SH-SY5Y (cell line): Measurements from ENCODE around the gene LRRC7.

ENCODE experiments used
- GATA2 ChIP-seq: IDR thresholded peaks from 2 replicates; pipeline ENCODE4 v1.6.1; 2011; ENCODE audit warnings: mild to moderate bottlenecking, low read depth, low read length
- GATA3 ChIP-seq: IDR thresholded peaks from 2 replicates; pipeline ENCODE4 v1.6.1; 2011; ENCODE audit warnings: low read depth, mild to moderate bottlenecking, low read length, moderate library complexity

Gene LRRC7

DNA sequence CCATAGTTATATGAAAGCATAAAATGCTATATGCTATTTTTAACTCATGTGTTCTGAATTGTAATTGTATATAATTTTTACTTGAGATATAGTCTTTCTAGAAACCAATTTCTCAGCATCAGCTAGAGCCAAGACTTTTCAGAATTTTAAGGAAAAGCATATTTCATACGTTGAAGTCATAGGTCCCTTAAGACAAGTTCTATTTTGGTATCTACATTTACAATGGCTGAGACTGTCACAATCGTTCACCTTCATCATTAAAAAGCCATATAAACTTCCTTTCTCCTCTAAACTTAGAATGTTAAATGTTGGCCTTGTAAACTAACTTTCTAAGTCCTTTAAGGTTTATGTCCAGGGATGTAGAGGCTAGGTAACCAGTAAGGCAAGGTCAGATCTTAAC lies 533.5 kb downstream of the LRRC7 start:
- TF ChIP-seq GATA3 (no peak), GATA2 (no peak)

GRCh38 chr1:70101774-70102173 lies 534.1 kb downstream of the LRRC7 start:
- no peak for TF ChIP-seq GATA2
- no peak for TF ChIP-seq GATA3

GRCh38 chr1:70103770-70104169 lies 536.0 kb downstream of the LRRC7 start:
- TF ChIP-seq GATA3 (no peak), GATA2 (no peak)

GRCh38 chr1:70109241-70109640 lies 541.5 kb downstream of the LRRC7 start:
- TF ChIP-seq GATA3 (no peak), GATA2 (no peak)

GRCh38 chr1:70112838-70113237 lies 545.1 kb downstream of the LRRC7 start:
- TF ChIP-seq GATA3 (no peak), GATA2 (no peak)

DNA sequence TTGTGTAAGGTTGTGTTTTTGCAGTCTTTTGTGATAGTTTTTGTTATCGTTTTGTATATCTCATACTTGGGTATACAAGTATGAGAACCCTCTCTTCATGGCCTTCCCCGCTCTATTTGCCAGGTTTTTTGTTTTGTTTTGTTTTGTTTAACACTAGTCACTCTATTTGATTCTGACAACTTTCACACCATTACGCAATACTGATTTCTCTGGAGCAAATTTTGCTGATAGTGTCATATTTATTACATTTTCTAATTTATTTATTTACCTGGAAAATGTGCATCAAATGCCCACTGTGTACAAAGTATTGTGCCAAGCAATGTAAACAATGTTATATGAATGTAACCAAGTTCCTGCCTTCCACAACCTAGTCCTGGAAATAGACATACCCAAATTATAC lies 547.6 kb downstream of the LRRC7 start:
- no peak for TF ChIP-seq GATA2
- TF ChIP-seq GATA3: no peak; the same call in 1 of the 2 replicates

- TF ChIP-seq GATA2 (no peak), GATA3 (no peak)
Measured at GRCh38 chr1:70117046-70117445, 549.3 kb downstream of the LRRC7 start.

GRCh38 chr1:70134148-70134547 lies 566.4 kb downstream of the LRRC7 start:
- TF ChIP-seq GATA2: no peak
- TF ChIP-seq GATA3: no peak

GRCh38 chr1:70140343-70140742 lies 572.6 kb downstream of the LRRC7 start:
- TF ChIP-seq GATA3 (no peak), GATA2 (no peak)

GRCh38 chr1:70140894-70141293 lies 573.2 kb downstream of the LRRC7 start:
- TF ChIP-seq GATA3: no peak
- no peak for TF ChIP-seq GATA2

- TF ChIP-seq GATA2 (no peak), GATA3 (no peak)
Measured at GRCh38 chr1:70142075-70142474, 574.4 kb downstream of the LRRC7 start.

DNA sequence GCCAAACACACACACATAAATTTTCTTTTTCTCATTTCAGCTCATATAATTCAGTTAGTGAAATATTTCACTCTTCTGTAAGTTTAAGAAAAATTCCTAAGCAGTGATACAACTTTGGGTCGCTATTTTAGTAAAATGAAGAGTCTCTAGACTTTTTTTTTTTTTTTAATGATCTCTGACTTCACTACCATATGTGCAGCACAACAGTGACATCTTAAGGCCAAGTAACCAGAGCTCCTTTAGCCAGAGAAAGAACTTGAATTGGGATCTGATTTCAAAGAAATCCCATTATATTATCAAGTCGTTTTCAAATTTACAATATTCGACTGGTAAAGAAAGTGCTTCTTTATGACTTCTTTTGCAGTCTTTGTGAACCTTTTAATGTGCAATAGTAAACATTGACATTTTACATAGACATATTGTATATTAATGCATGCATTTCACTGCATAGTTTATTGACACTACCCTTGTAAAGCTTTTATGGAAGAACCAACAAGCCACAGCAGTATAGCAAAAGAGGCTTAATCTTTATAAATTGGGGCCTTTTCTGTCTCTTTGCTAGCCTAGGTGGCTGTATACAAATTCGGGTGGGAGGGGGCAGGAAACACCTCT lies 575.4 kb downstream of the LRRC7 start:
- TF ChIP-seq GATA2 (no peak), GATA3 (no peak)

DNA sequence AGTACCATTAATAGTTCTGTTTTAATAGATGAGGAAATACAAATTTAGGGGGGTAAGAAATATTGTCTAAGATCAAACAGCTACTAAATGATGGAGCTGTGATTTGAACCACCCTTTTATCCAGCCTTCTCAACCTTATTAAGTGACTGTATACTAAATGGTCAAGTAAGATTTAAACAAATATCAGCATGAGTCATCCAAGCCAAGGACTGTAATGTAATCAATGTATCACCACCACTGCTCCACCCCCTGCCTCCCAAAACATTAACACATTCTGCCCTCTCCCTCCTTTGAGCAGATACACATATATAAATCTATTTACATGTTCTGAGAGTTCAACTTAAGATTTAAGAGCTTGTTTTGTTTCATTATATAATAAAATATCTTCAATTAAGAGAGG lies 578.8 kb downstream of the LRRC7 start:
- TF ChIP-seq GATA2 (no peak), GATA3 (no peak)

- TF ChIP-seq GATA3: no peak
- TF ChIP-seq GATA2: no peak
Measured at GRCh38 chr1:70150444-70150843, 582.7 kb downstream of the LRRC7 start.

- no peak for TF ChIP-seq GATA3
- TF ChIP-seq GATA2: no peak
Measured at GRCh38 chr1:70153739-70154138, 586.0 kb downstream of the LRRC7 start.
